Dedifferentiated amniotic fluid mesenchymal stem cell (primary cell): Measurements from ENCODE around the gene TNFRSF9.

Source experiments
- DNase-seq: peaks from one replicate; pipeline ENCODE4 v3.0.0-alpha.2; 2016; ENCODE audit errors: extremely low spot score

Gene TNFRSF9

GRCh38 chr1:7869136-7869920 is 71.3 kb downstream of the TNFRSF9 start:
- no peak for DNase-seq

- no peak for DNase-seq
These were observed 72.4 kb downstream of the TNFRSF9 start for GRCh38 chr1:7868070-7868780.

DNA sequence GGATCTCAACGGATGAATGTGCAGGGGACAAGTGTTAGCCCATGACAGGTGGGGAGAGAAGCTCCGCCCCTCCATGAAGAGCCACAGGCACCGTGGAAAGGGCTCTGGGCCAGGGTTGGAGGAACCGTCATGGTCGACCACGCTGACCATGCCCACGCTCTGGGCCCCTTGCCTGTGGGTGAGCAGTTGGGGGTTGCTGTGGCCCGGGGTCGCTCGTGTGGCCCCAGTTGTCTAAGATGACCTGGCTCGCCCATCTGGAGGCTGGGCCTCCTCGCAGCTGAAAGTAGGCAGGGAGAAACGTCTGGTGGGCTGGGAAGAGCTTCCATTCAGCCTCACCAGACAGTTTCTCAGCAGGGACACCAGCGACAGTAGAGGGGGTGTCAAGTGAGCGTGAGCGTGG is 74.7 kb downstream of the TNFRSF9 start:
- DNase-seq: no peak
